ENCODE measurements around the gene E2F3.

The E2F3 gene

GRCh38 chr6:20436719-20437118 is 35.0 kb downstream of the E2F3 start:
- TF ChIP-seq CTCF (conservative IDR thresholded peaks at IDR 0.05): no peak
- no peak for TF ChIP-seq ZFX (IDR thresholded peaks at IDR 0.05)
- H3K27ac ChIP-seq: no peak overlapping the region

GRCh38 chr6:20437639-20438038 is 36.0 kb downstream of the E2F3 start:
- TF ChIP-seq CTCF (conservative IDR thresholded peaks at IDR 0.05): no peak
- no peak for TF ChIP-seq ZFX (IDR thresholded peaks at IDR 0.05)
- H3K27ac ChIP-seq: no peak overlapping the region

GRCh38 chr6:20438462-20439070 is 36.9 kb downstream of the E2F3 start:
- TF ChIP-seq CTCF (conservative IDR thresholded peaks at IDR 0.05) (no peak), ZFX (IDR thresholded peaks at IDR 0.05) (no peak)
- no peak overlapping the region for H3K27ac ChIP-seq

GRCh38 chr6:20439558-20439957 is 37.9 kb downstream of the E2F3 start:
- TF ChIP-seq CTCF (conservative IDR thresholded peaks at IDR 0.05): no peak
- H3K27ac ChIP-seq: no peak overlapping the region

GRCh38 chr6:20440296-20440695 is 38.6 kb downstream of the E2F3 start:
- TF ChIP-seq ZFX (IDR thresholded peaks at IDR 0.05): no peak
- TF ChIP-seq CTCF (conservative IDR thresholded peaks at IDR 0.05): no peak
- no peak overlapping the region for H3K27ac ChIP-seq

- H3K27ac ChIP-seq: no peak overlapping the region
- no peak for TF ChIP-seq CTCF (conservative IDR thresholded peaks at IDR 0.05)
- TF ChIP-seq ZFX (IDR thresholded peaks at IDR 0.05): no peak
Measured at GRCh38 chr6:20441236-20441635, 39.6 kb downstream of the E2F3 start.

GRCh38 chr6:20441921-20442320 is 40.2 kb downstream of the E2F3 start:
- no peak for TF ChIP-seq ZFX (IDR thresholded peaks at IDR 0.05)
- TF ChIP-seq CTCF (conservative IDR thresholded peaks at IDR 0.05): no peak
- no peak overlapping the region for H3K27ac ChIP-seq
